Muscle of leg (tissue), 11 donors: Measurements from ENCODE around the gene FBN1. TPM values are rescaled to one million over a fixed set of nuclear protein-coding genes. Genes with fewer than 3 reads are reported as not detected.

Source experiments
- DNase-seq: peaks from one replicate; pipeline ENCODE4 v3.0.0; 2013
- H3K27ac ChIP-seq: one replicate; pipeline ENCODE4 v1.5.1; 2013; ENCODE audit warnings: mild to moderate bottlenecking, low read length, control low read depth
- H3K27me3 ChIP-seq: one replicate; pipeline ENCODE4 v1.6.1; 2013; ENCODE audit warnings: low read length; ENCODE audit not compliant: control insufficient read depth, insufficient read depth
- H3K36me3 ChIP-seq: one replicate; pipeline ENCODE4 v1.6.1; 2013; ENCODE audit warnings: low read length; ENCODE audit not compliant: control insufficient read depth, insufficient read depth
- H3K4me1 ChIP-seq: one replicate; pipeline ENCODE4 v1.6.1; 2013; ENCODE audit warnings: low read length; ENCODE audit not compliant: control insufficient read depth, insufficient read depth
- H3K4me3 ChIP-seq: one replicate; pipeline ENCODE4 v1.5.1; 2013; ENCODE audit warnings: low read length, control low read depth
- H3K9me3 ChIP-seq: replicated peaks from 2 replicates; pipeline ENCODE4 v1.6.1; 2013; ENCODE audit warnings: low read depth, low read length; ENCODE audit not compliant: control insufficient read depth
- WGBS: methylation state at CpG from one replicate; pipeline ENCODE4 v1.1.5; 2013; ENCODE audit warnings: missing lambda C conversion rate; ENCODE audit not compliant: insufficient coverage; 5-methylcytosine and 5-hydroxymethylcytosine counted together
- polyA plus RNA-seq, 8 donors: library from polyadenylated mRNA; unstranded; fragments of 120-200 nt; gene quantifications; one replicate each; pipeline versions ENCODE4 v1.2.1 to v1.2.3, GENCODE V29; 2013; ENCODE audit warnings: inconsistent platforms in 1 of 8, low replicate concordance in 1 of 8; ENCODE audit not compliant: insufficient read length in 8 of 8, insufficient read depth in 1 of 8
- total RNA-seq: library from RNA; stranded (reverse); fragments of 120-200 nt; gene quantifications from one replicate; pipeline ENCODE4 v1.2.4, GENCODE V29; 2013

Gene FBN1
- total and polyA plus RNA-seq, 9 donors, result 137 to 392 (median 243) TPM

GRCh38 chr15:48477795-48478360, 167.6 kb downstream of the FBN1 start:
- Histone ChIP-seq H3K4me1 (peaks cover 3% of the 10 kb centered on the region), H3K27ac (no peak overlapping the region), H3K4me3 (no peak overlapping the region), H3K9me3 (no peaks in the 10 kb centered on the region), H3K27me3 (no peaks in the 10 kb centered on the region), H3K36me3 (peaks cover 15% of the 10 kb centered on the region)
- WGBS, result no CpG with 5 or more reads among the region's 6 CpGs
- DNase-seq, result no peak

DNA sequence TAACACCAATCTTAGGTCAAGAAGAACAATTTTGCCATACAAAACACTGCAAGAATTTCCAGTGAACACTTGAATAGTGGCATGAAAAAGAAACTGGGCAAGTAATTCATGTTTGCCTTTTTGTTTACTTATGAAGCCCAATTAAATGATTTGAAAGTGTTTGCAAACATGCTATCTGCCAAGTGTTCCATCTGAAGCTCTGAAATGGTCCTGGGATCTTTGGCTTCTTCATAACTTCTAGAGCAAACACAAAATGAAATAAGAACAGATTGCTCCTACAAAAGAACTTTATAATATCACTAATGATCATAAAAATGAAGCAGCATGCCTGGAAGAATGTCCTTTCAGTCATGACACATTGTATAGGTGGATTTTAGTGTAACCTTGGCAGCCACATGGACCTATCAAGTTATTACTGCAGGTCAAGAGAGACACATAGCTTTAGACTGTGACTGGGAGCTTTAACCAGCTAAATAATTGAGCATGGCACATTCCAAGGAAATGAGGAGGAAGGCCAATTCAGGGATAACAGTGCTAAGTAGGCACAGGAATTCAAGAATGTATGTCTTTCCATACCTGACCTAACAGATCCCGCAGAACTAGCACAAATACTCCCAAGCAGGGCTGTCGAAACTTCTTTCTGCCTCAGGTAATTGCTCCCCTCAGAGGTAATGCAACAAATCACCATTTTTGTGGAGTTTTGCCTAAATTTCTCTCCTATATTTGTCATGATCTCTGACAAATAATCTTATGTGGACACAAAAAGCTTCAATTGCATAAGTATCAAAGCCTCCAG, 169.7 kb downstream of the FBN1 start:
- no peak overlapping the region for H3K4me3 ChIP-seq
- H3K4me1 ChIP-seq, result peaks cover 3% of the 10 kb centered on the region
- no peak overlapping the region for H3K27ac ChIP-seq
- H3K9me3 ChIP-seq, result no peaks in the 10 kb centered on the region
- no peaks in the 10 kb centered on the region for H3K27me3 ChIP-seq
- 92% methylated on average over 2 of the region's 2 CpGs for WGBS
- H3K36me3 ChIP-seq, result peaks cover 24% of the 10 kb centered on the region
- DNase-seq, result no peak

DNA sequence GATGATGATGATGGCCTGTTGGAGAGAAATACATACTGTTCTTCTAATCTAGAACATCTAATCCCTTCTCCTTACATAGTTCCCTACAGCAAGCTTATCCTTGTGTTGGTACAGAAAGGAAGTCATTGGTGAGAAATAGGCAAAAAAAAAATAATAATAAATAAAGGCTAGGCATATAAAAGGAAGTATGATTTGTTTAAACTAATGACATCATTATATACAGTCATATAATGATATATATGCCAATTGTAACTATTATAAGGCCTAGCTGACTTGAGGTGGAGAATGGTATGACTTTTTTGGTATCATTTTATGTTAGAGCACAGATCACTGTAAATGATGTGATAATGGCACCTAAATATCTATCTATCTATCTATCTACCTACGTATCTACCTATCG, 171.8 kb downstream of the FBN1 start:
- no peak overlapping the region for H3K4me3 ChIP-seq
- H3K9me3 ChIP-seq, result no peaks in the 10 kb centered on the region
- DNase-seq, result no peak
- H3K4me1 ChIP-seq, result peaks cover 3% of the 10 kb centered on the region
- WGBS, result no CpG with 5 or more reads among the region's 2 CpGs
- H3K27me3 ChIP-seq, result no peaks in the 10 kb centered on the region
- no peak overlapping the region for H3K27ac ChIP-seq
- H3K36me3 ChIP-seq, result peaks cover 41% of the 10 kb centered on the region

DNA sequence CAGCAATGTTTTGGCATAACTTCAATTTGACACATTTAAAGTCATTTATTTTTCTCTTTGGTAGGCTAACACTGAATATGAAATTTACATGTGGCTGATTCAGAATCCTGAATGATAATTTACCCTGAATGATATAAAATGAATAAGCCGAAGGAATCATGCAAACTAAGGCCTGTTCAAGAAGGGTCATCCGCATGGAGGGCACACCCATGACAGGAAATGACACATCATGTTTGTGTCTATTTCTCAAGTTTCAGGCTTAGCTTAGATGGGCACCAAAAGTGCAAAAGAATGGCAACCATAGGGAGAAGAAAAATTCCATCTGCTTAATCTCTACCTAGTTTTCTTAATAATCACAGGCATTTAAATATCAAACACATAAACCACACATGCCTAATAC, 172.8 kb downstream of the FBN1 start:
- peaks cover 46% of the 10 kb centered on the region for H3K36me3 ChIP-seq
- no peak for DNase-seq
- no peak overlapping the region for H3K4me3 ChIP-seq
- no peaks in the 10 kb centered on the region for H3K27me3 ChIP-seq
- H3K4me1 ChIP-seq, result peaks cover under 1% of the 10 kb centered on the region
- H3K27ac ChIP-seq, result no peak overlapping the region
- 76% methylated on average over 2 of the region's 2 CpGs for WGBS
- H3K9me3 ChIP-seq, result no peaks in the 10 kb centered on the region

DNA sequence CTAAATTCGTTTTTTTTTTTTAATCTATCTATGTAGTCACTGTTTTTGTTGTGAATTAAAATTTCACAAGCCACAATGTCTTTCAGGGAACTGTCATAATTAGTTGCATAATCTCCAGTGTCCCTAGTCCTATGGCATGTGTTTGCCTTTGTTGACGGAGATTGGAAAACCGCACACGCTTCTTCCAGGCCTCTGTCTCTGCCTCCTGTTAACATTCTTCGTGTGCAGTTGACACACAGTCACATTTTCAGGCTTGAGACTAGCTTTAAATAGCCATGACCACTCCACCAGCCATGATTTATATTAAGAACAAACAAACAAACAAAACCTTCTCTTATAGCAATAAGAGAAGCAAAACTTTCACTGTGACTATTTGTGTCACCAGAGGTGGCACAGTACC, 174.4 kb downstream of the FBN1 start:
- Histone ChIP-seq H3K9me3 (no peaks in the 10 kb centered on the region), H3K36me3 (peaks cover 55% of the 10 kb centered on the region), H3K27ac (no peak overlapping the region), H3K4me1 (no peaks in the 10 kb centered on the region), H3K4me3 (no peak overlapping the region), H3K27me3 (no peaks in the 10 kb centered on the region)
- WGBS, result 95% methylated on average over 4 of the region's 5 CpGs
- DNase-seq, result no peak

DNA sequence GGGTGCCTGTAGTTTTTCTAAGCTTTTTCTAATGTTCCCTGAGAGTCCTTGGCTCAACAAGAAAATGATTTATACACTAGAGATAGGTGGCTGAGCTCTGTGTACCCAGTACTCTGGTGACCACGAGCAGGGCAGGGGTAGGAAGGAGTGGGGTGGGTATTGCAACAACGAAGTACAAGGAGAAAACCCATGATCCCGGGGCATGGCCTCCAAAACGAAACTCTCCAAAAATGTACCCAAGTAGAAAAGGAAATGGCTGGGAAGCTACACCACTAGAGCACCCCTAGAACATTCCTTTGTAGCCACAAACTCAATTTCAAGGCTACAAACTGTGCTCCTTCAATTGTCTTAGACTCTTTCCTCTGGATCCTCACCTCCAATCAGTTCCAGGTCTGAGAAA, 175.4 kb downstream of the FBN1 start:
- H3K9me3 ChIP-seq, result no peaks in the 10 kb centered on the region
- no CpG with 5 or more reads among the region's 4 CpGs for WGBS

GRCh38 chr15:48469681-48470080, 175.8 kb downstream of the FBN1 start:
- Histone ChIP-seq H3K4me1 (no peaks in the 10 kb centered on the region), H3K9me3 (no peaks in the 10 kb centered on the region), H3K36me3 (peaks cover 62% of the 10 kb centered on the region), H3K27ac (no peak overlapping the region), H3K27me3 (no peaks in the 10 kb centered on the region), H3K4me3 (no peak overlapping the region)
- WGBS, result 95% methylated on average over 5 of the region's 5 CpGs
- no peak for DNase-seq

More for the DNA sequence above, 175.4 kb downstream of the FBN1 start:
- Histone ChIP-seq H3K27me3 (no peaks in the 10 kb centered on the region), H3K27ac (no peak overlapping the region), H3K36me3 (peaks cover 58% of the 10 kb centered on the region), H3K4me1 (no peaks in the 10 kb centered on the region), H3K4me3 (no peak overlapping the region)
- DNase-seq, result no peak

DNA sequence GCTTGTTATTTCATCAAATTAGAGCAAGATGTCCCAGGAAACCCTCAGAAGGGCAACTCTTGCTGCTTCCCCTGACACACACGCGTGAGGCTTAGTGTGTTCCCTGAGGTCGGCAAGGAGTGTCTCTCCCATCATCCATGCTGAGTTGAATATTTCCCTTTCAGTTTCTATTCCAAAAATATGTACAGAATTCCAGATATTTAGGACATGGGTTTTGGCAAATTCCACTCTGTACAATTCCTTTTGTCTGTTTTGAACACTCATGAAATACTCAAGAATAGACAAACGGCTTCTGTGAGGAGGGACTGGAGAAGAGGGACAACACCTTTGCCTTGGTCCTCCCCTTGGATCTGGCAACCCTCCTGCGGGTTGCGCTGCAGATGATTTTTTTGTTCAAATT, 176.2 kb downstream of the FBN1 start:
- 90% methylated on average over 3 of the region's 6 CpGs for WGBS
- Histone ChIP-seq H3K9me3 (no peaks in the 10 kb centered on the region), H3K36me3 (peaks cover 64% of the 10 kb centered on the region), H3K4me1 (no peaks in the 10 kb centered on the region), H3K4me3 (no peak overlapping the region), H3K27ac (no peak overlapping the region), H3K27me3 (no peaks in the 10 kb centered on the region)
- no peak for DNase-seq

DNA sequence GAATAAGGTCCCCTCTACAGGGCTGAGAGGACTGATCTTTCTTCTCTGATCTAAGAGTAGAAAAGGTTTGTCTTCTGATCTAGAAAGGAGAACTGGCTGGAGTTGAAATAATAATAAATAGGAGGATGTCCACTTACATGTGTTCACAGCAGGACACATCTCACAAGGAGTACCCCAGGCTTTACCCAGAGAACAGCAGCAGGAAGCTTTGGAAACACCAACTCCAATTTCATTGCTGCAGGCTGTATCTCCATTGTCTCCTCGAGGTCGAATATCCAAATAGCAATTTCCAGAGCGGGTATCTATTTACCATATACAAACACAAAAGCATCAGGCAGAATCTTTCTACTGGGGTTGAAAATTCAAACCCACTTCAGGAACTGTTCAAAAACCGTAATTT, 177.7 kb downstream of the FBN1 start:
- H3K4me3 ChIP-seq, result no peak overlapping the region
- H3K9me3 ChIP-seq, result no peaks in the 10 kb centered on the region
- DNase-seq, result no peak
- WGBS, result 97% methylated on average over 3 of the region's 4 CpGs
- no peak overlapping the region for H3K27ac ChIP-seq
- H3K27me3 ChIP-seq, result no peaks in the 10 kb centered on the region
- H3K36me3 ChIP-seq, result peaks cover 64% of the 10 kb centered on the region
- H3K4me1 ChIP-seq, result no peaks in the 10 kb centered on the region

GRCh38 chr15:48466820-48467219, 178.7 kb downstream of the FBN1 start:
- H3K4me1 ChIP-seq, result no peaks in the 10 kb centered on the region
- no peaks in the 10 kb centered on the region for H3K27me3 ChIP-seq
- no CpG with 5 or more reads among the region's 1 CpG for WGBS
- peaks cover 56% of the 10 kb centered on the region for H3K36me3 ChIP-seq
- DNase-seq, result no peak
- no peak overlapping the region for H3K27ac ChIP-seq
- no peak overlapping the region for H3K4me3 ChIP-seq
- H3K9me3 ChIP-seq, result no peaks in the 10 kb centered on the region
